NB4 (cell line): ENCODE measurements around the gene SEMA3G.

Experiments used
- CTCF ChIP-seq: IDR thresholded peaks from one replicate; pipeline ENCODE4 v1.5.1; 2012; ENCODE audit warnings: low read depth, low read length
- POLR2A ChIP-seq: IDR thresholded peaks from 2 replicates; pipeline ENCODE4 v1.6.1; 2011; ENCODE audit warnings: mild to moderate bottlenecking; ENCODE audit not compliant: insufficient read length; ENCODE audit errors: extremely low read depth

- TF ChIP-seq POLR2A (no peak), CTCF (no peak)
These were observed 49.4 kb downstream of the SEMA3G start for GRCh38 chr3:52395503-52395865.
